ENCODE results near the gene MARS1. TPM values are rescaled to one million over a fixed set of nuclear protein-coding genes. Genes with fewer than 3 reads are reported as not detected.
"Not testable (repeated sequence)": the region's sequence is repeated elsewhere in the genome, so short reads cannot be mapped to it uniquely, and the experiment has no call there.

The MARS1 gene
- polyA plus RNA-seq, 1 donor, result 83.8 TPM

- DNase-seq (ENCODE audit: low read depth), result no peak
Observed at GRCh38 chr12:57549909-57550640, 62.2 kb downstream of the MARS1 start, which contains the start of gene KIF5A. KIF5A (plus strand) TSS chr12:57550044; CDS start chr12:57550272, 228 bp downstream.

DNA sequence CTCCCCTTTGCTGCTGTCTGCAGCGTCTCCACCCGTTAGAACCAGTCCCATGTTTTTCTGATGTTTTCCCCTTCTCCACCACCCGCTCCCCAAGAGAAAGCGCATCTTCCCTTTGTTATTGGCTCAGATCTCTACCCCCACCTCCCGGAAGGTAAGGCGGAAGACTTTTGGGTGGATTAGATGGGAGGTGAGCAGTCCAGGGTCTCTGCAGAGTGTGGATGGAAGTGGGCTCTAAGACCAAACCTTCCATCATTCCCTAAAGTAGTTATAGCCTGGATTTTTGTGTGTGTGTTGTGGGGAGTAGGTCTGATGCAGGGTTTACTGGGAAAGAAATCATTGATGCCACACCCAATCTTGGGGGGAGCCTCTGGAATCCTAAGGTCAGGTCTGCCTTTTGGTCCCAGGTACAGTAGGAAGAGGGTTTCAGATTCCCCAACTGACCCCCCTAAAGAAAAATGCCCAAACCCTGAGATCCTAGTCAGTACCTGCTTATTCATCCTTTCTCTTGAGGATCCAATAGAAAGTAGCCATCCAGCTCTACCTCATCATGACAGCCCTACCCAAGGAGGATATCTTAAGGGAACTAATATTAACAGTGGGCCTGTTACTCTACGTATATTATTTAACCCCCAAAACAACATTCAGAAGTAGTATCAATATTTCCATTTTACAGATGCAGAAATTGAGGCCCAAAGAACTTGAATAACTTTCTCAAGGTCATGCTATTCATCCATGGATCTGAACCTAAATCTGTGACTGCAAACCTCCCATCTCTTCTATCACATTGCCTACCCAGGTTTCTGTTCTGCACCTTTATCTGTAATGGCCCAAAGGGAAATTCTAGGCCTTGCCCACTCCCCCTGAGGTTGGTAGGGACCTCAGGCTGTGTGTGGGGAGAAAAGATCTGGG lies 63.0 kb downstream of the MARS1 start:
- no peak for DNase-seq (ENCODE audit: low read depth)

- DNase-seq (ENCODE audit: low read depth), result no peak
Observed at GRCh38 chr12:57551637-57552305, 63.9 kb downstream of the MARS1 start.

DNA sequence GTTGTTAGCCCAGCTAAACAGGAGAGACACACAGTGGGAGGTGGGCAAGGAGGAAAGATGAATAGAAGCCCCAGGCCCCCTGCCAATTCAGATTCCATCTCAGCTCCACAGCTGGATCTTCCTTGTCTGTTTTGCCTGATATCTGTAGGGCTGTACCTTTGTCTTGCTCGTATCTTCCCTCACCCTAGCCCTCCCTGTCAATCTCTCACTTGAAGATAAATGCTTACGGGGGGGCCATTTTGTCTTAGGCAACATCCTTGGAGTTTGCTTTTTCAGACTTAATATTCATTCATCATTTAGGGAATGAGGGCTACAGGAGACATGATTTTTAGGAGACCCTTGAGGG lies 64.4 kb downstream of the MARS1 start:
- no peak for DNase-seq (ENCODE audit: low read depth)

- DNase-seq (ENCODE audit: low read depth), result no peak
Observed at GRCh38 chr12:57552835-57553313, 65.0 kb downstream of the MARS1 start.

DNA sequence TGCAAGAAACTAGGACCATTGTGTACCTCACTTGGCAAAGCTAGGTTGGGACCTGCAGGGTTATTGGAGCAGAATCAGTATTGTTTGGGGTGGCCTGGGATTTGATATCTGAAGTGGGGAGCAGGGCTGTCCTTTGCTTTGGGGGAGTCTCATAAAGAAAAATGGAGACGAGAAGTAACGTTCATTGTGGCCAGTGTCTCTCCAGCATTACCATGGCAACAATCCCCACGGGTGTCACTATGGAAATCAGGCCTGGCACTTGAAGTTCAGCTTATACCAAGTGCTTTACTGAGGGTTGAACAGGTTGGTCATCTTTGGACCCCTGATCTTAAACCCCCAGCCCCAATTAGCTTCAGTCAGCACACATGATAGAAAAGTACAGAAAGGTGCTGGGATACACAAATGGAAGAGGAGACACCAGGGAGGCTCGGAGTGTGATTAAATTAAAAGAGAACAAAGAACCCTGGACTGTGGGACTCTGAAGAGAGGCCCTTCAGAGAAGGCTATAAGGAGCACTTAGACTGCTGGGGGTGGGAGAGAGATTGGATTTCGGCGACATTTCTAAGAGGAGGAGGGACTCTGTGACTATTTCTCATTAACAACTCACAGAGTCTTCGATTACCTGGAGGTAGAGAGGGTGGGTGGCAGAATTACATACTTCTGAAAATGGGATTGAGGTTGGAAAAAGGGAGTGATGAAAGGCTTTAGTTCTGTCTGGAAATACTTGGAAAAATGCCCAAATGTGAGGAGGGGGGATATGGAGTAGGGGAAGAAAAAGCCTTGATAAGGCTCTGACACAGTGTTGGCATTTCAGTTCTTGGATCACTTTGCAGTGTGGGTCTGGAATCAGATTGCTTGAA lies 65.7 kb downstream of the MARS1 start:
- no peak for DNase-seq (ENCODE audit: low read depth)

- DNase-seq (ENCODE audit: low read depth), result no peak
Observed at GRCh38 chr12:57554453-57554852, 66.6 kb downstream of the MARS1 start.

GRCh38 chr12:57554897-57555296 lies 67.0 kb downstream of the MARS1 start:
- DNase-seq (ENCODE audit: low read depth), result no peak

DNA sequence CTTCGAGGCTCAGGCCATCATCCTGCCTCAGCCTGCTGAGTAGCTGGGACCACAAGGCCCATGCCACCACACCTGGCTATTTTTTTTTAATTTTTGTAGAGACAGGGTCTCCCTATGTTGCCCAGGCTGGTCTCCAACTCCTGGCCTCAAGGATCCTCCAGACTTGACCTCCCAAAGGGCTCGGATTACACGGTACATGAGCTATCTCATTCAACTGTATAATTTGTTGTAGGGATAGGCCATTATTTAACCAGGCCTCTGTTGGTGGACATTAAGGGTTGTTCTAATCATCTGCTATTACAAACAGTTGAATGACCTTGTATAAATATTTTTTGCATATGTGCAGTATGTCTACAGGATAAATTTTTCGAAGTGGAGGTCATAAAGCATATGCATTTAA lies 71.0 kb downstream of the MARS1 start:
- no peak for DNase-seq (ENCODE audit: low read depth)

DNA sequence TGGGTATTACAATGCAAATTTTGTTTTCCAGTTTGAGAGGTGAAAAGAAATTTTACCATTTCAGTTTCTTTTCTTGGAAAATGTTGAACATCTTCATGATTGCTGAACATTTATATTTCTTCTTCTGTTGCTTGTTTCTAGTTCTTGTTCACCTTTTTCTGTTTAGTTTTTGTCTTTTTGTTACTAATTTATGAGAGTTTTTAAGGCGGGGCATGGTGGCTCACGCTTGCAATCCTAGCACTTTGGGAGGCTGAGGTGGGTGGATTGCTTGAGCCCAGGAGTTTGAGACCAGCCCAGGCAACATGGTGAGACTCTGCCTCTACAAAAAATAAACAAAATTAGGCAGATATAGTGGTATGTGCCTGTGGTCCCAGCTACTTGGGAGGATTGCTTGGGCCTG lies 72.6 kb downstream of the MARS1 start:
- DNase-seq (ENCODE audit: low read depth), result no peak

DNA sequence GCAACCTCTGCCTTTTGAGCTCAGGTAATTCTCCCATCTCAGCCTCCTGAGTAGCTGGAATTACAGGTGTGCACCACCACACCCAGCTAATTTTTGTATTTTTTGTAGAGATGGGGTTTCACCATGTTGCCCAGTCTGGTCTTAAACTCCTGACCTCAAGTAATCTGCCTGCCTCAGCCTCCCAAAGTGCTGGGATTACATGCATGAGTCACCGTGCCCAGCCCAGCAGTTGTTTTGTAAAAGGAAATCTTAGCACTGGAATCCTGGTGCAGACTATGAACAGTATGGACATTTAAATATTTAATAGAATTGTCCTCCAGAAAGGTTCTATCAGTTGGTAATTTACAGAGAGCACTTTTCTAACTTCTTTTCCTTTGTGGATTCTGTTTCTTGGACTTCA lies 73.2 kb downstream of the MARS1 start:
- DNase-seq (ENCODE audit: low read depth), result not testable (repeated sequence)

DNA sequence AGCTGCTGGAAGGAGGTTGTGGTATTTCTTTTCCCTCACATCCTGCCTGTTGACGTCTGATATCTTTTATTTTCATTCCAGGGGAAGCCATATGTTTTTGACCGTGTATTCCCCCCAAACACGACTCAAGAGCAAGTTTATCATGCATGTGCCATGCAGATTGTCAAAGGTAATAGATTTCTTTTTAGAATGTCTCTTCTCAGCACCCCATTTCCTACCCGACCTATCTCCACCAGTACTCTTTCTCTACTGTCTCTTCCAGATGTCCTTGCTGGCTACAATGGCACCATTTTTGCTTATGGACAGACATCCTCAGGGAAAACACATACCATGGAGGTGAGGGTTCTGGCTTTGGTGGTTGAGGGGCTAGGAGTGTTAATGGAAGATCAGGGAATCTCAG lies 75.5 kb downstream of the MARS1 start:
- no peak for DNase-seq (ENCODE audit: low read depth)

GRCh38 chr12:57564178-57564740 lies 76.4 kb downstream of the MARS1 start:
- DNase-seq (ENCODE audit: low read depth), result no peak

Other genes starting within 250 kb of the MARS1 start
- 488 TPM for gene STAC3, start 236.9 kb upstream of the MARS1 start, polyA plus RNA-seq (ENCODE audit: insufficient read length)
- 50.1 TPM for gene R3HDM2, start 57.0 kb upstream of the MARS1 start, polyA plus RNA-seq (ENCODE audit: insufficient read length)
- 0.25 TPM for gene INHBC, start 53.3 kb upstream of the MARS1 start, polyA plus RNA-seq (ENCODE audit: insufficient read length)
- 3.8 TPM for gene INHBE, start 32.8 kb upstream of the MARS1 start, polyA plus RNA-seq (ENCODE audit: insufficient read length)
- gene GLI1, start 28.3 kb upstream of the MARS1 start, polyA plus RNA-seq (ENCODE audit: insufficient read length), result 11.2 TPM
- gene ARHGAP9, start 8.2 kb upstream of the MARS1 start, polyA plus RNA-seq (ENCODE audit: insufficient read length), result 4.2 TPM
- 12.6 TPM for gene DDIT3, start 32.4 kb downstream of the MARS1 start, polyA plus RNA-seq (ENCODE audit: insufficient read length)
- gene MBD6, start 34.8 kb downstream of the MARS1 start, polyA plus RNA-seq (ENCODE audit: insufficient read length), result 43.1 TPM
- gene DCTN2, start 59.1 kb downstream of the MARS1 start, polyA plus RNA-seq (ENCODE audit: insufficient read length), result 148 TPM
- gene KIF5A, start 62.0 kb downstream of the MARS1 start, polyA plus RNA-seq (ENCODE audit: insufficient read length), result 0.03 TPM
- 10.6 TPM for gene PIP4K2C, start 103.1 kb downstream of the MARS1 start, polyA plus RNA-seq (ENCODE audit: insufficient read length)
- 22.4 TPM for gene DTX3, start 116.8 kb downstream of the MARS1 start, polyA plus RNA-seq (ENCODE audit: insufficient read length)
- gene ARHGEF25, start 123.4 kb downstream of the MARS1 start, polyA plus RNA-seq (ENCODE audit: insufficient read length), result 25.4 TPM
- 2.1 TPM for gene B4GALNT1, start 145.1 kb downstream of the MARS1 start, polyA plus RNA-seq (ENCODE audit: insufficient read length)
- gene OS9, start 206.1 kb downstream of the MARS1 start, polyA plus RNA-seq (ENCODE audit: insufficient read length), result 107 TPM